ENCODE results near the gene EXOC7.
A peak's percentile ranks its signal among the peaks of the same experiment; 100 is the strongest.

The EXOC7 gene

GRCh38 chr17:76122431-76123190, 19.0 kb upstream of the EXOC7 start:
- no peak for DNase-seq

GRCh38 chr17:76121932-76122430, 18.4 kb upstream of the EXOC7 start:
- peak in 5 of 51 donors; percentile 31 to 44 (median 40) for DNase-seq

GRCh38 chr17:76120658-76121008, 17.0 kb upstream of the EXOC7 start:
- DNase-seq, result no peak

GRCh38 chr17:76119409-76120371, 16.1 kb upstream of the EXOC7 start:
- no peak for DNase-seq

- no peak for DNase-seq
Measured at GRCh38 chr17:76115138-76115754, 11.7 kb upstream of the EXOC7 start.

- DNase-seq, result no peak
Measured at GRCh38 chr17:76111956-76112355, 8.4 kb upstream of the EXOC7 start.

GRCh38 chr17:76107509-76107908, 3.9 kb upstream of the EXOC7 start:
- DNase-seq, result no peak

- no peak for DNase-seq
Measured at GRCh38 chr17:76106703-76107102, 3.1 kb upstream of the EXOC7 start.

- no peak for DNase-seq
Measured at GRCh38 chr17:76104896-76105231, 1.3 kb upstream of the EXOC7 start.

- peak in 2 of 51 donors; percentile 35 to 51 for DNase-seq
Measured at GRCh38 chr17:76104140-76104895, 731 bp upstream of the EXOC7 start.

GRCh38 chr17:76102944-76103273, 678 bp downstream of the EXOC7 start:
- no peak for DNase-seq

- no peak for DNase-seq
Measured at GRCh38 chr17:76097716-76098295, 5.8 kb downstream of the EXOC7 start.

- DNase-seq, result no peak
Measured at GRCh38 chr17:76095943-76096342, 7.6 kb downstream of the EXOC7 start.

GRCh38 chr17:76094046-76094445, 9.5 kb downstream of the EXOC7 start:
- no peak for DNase-seq

GRCh38 chr17:76092526-76093413, 10.8 kb downstream of the EXOC7 start:
- DNase-seq, result no peak

- DNase-seq, result no peak
Measured at GRCh38 chr17:76091526-76092286, 11.9 kb downstream of the EXOC7 start.

- no peak for DNase-seq
Measured at GRCh38 chr17:76090517-76091129, 13.0 kb downstream of the EXOC7 start.

GRCh38 chr17:76089680-76090516, 13.7 kb downstream of the EXOC7 start:
- no peak for DNase-seq
